Stimulated activated CD4-positive, alpha-beta T cell treated with anti-CD3 and anti-CD28 coated beads, Interleukin-2, amount 100 ng/mL, for 24 hours (primary cell): Measurements from ENCODE around the gene MAST4.

Experiments
- DNase-seq, 2 donors: peaks; one replicate each; pipeline ENCODE4 v3.0.0-alpha.2; 2020

The MAST4 gene

DNA sequence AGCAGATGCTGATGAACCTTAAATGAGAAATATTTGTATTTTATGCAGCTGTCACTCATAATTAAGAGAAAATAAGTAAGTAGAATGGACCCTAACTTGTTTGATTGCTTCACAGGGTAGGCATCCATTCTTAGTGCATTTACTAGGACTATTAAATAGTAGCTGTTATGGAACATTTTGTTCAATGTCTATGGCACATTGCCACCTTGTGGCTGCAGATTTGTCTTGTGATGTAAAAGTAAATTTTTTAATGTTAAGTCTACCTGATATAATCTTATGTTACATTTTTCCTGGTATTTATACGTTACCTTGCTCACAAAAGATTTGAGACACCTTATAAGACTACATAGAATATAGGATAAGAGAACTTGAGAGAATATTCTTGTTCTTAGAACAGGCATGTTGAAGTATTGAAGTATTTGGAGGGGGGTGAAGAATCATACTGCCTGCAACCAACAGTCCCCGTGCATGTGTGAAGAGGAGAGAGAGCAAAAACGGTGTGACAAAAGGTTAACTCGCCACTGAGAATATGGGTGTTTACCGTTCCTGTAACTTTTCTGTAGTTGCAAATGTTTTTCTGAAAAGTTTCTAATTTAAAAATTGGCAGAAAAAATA is 161.1 kb downstream of the MAST4 start:
- peak; percentile 21 to 34 for DNase-seq

DNA sequence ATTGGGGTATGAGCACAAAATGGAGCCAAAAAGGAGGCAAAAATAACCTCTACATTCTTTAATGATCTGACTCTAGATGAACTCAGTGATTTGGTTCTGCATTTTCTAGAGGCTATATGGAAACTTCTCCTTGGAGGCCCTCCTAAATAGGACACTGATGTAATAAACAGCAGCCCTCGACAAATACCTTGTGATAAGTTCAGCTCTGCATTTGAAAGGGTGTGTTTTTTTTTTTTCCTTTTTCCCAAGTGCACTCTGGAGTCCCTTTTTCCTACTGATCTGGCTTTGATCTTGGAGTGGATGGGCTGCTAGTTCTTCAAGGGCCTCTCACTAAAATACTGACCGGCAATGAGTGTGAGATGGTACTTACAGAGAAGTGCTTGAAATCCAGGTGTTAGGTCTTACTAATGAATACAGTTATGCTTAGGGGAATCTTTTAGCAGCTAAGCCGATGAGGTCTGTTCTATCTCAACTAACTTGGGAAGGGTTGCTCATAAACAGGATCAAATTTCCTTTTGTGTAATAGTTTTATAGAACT is 161.7 kb downstream of the MAST4 start:
- DNase-seq, result no peak

DNA sequence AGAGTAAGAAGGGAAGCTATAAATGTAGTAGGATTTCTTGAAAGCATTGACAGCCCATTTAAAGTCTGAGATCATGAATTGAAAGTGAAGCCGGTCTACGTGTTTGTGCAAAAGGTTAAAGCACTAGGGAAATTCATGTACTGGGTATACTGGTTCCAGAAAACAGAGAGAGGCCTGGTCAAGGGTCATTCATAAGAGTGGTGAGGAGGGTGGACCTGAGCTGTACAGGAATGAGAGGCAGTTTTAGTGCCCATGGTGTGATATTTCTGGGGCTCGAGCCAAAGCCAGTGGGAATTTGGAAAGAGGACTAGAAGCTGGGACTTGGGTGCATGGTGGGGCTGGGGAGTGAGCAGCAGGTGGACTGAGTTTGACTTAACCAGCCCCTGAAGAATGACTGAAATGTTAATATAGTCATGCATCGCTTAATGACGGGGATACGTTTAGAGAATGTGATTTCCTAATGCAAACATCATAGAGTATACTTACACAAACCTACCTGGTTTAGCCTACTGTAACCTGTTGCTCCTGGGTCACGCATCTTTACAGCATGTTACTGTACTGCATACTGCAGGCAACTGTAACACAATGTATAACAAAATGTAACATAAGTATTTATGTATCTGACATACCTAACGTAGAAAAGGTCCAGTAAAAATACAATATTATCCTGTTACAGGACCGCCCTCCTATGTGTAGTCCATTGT is 173.0 kb downstream of the MAST4 start:
- no peak for DNase-seq

GRCh38 chr5:66769839-66770617 is 173.8 kb downstream of the MAST4 start:
- DNase-seq, result no peak

DNA sequence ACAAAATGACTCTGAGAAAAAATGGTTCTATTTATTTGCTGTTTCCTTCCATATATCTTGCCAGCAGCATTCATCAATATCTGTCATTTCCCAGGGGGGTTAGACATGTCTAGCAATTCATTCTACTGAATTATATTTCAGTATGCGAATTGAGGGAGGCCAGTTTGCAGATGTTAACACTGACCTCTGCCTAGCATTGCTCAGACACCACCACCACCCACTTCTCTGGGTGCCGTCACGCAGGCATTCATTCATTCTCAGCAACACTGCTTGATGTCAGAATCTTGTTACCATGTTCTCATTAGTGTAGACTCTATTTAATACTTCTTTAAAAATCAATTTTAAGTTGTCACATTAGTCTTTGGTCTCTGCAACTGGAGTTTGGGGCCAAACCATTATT is 181.7 kb downstream of the MAST4 start:
- no peak for DNase-seq

GRCh38 chr5:66779528-66779927 is 183.3 kb downstream of the MAST4 start:
- no peak for DNase-seq

DNA sequence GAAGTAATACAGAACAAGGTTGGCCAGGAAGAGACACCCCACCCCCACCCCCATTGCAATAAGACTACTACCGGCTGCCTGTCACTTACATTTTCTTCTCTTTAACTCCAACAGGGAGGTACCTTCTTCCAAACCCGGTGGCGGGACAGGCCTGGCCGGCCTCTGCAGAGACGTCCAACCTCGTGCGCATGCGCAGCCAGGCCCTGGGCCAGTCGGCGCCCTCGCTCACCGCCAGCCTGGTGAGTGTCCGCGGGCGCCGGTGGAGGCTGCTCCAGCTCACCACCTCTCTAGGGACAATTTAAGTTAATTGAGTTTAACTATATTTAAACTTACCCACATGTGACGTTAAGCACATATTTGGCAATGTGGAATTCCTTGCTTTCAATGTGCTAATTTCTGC is 192.4 kb downstream of the MAST4 start:
- no peak for DNase-seq

DNA sequence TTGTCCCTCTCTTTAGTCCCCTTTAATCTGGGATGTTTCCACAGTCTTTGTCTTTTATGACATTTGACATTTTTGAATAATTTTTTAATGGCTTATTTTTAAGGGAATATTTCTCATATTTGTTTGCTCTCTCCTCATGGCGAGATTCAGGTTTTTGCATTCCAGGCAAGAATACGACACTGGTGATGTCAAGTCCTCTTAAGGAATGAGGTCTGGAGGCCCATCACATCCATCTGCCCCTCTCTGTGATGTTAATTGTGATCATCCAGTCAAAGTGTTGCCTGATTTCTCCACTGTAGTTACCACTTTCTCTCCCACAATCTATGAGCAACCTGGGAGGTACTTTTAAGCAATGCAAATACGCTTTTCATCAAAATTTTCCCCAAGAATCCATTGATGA is 193.2 kb downstream of the MAST4 start:
- DNase-seq, result no peak

GRCh38 chr5:66793049-66793448 is 196.9 kb downstream of the MAST4 start:
- no peak for DNase-seq

DNA sequence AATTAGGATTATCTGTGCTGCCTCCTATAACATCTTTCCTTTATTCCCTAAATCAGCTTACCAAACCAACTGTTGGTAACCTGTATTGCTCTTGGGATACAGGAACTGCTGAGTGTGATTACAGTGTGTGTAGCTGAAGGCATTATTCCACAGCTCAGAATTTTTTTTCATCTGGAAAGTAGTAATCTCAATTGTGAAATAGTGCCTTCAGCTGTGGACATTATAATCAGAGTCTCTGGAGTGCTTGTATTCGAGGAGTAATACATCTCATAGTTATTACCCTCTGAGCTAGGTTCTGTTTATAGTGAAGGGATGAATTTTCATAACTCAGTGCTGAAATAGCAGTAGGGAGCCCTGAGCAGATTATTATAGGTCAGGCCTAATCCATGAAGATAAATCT is 199.5 kb downstream of the MAST4 start:
- DNase-seq, result no peak

DNA sequence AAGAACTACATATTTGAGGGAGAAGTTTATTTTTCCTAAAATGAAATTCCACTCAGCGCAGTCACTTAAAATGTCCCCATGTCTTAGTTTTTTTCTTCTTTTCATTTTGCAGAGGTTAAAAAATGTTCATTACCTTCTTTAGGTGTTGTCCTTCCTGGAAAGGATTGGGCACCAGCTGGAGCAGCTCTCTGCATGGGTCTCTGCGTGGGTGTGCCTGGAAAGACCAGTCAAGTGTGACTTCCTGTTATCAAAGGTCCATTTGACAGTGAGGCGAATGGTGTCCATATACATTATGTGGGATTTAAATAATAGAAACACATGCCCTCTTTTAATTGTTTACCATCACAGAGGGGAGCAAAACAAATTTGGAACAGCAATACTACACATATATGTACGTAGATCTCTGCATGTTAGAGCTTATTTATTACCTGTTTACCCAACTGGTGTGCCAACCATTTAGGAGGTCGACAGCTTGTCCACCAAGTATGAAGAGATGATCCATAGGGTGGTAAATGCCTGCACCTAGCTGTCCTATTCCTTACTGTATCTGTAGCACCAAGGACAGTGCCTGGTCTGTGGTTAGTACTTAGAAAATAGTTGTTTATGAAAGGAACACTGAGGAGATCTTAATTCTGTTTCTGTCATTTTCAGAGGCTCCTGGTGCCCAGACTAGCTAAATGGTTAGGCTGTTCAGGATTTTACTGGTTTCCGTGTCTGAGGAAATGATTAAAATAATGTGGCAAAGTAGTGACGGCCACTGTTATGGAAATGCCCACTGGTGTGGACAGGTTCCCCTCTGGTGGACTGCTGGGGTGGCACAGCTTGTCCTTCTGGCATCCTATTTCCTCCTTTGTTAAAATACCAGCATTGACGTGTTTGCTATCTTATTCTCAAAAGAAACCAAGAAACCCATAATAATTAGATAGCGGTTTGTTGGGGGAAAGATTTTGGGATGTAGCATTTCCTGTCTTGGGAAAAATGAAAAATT is 200.4 kb downstream of the MAST4 start:
- DNase-seq, result no peak

GRCh38 chr5:66802941-66803340 is 206.7 kb downstream of the MAST4 start:
- DNase-seq, result no peak

DNA sequence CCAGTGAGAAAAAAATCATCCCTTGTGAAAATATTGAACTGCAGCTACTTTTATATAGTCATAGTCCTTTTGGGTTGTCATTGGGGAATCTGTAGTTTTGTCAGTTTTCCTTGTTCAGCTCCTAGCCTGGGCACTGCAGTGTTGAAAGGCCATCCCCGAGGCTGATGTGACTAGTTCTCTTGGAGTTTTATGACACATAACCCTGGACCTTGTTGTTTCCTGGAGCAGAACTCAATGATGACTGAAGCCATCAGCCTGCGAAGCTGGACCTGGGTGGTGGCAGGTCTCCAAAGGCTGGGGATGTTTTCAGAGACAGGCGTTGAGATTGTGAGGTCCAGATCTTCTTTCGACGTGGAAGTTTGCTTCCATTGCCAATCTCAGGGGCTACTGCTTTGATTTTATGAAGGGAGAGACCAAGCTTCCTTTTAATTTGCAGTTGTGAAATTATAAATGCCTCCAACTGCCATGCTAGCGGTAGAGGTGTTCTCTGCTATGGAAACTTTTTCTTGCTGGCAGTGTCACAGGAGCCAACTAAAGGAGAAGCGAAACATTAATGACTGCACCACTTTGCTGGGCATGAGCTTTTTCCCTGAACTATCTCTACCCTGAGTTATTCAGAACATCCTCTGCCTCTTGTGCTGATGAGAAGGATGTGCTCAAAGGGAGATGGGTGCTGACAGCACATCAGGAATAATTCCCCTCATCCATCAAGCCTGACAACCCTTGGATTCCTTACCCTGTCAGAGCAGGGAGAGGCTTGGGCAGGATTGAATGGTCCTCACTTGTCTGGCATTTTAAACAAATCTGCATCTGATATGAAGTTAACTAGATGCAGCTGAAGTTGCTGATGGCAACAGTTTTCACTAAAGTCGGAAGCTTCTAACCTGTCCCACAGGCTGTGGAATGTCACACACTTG is 209.6 kb downstream of the MAST4 start:
- DNase-seq, result no peak

DNA sequence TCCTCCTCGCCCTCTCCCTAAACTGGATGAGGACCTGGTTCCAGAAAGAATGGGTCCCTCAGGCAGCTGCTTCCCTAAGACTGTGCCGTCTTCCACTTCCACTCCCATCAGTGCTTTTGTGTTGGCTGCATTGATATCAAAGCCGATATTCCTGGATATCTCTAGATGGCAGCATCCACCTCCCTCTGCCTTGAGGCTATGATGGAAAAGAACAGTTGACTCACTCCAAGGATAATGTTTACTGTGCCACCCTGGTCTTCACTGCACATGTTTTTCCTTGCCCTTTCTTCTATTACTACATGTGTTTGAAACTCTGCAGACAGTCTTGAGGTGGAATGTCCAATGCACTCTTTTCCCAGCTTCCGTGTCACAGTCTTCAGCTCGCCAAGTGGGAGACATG is 211.6 kb downstream of the MAST4 start:
- no peak for DNase-seq

DNA sequence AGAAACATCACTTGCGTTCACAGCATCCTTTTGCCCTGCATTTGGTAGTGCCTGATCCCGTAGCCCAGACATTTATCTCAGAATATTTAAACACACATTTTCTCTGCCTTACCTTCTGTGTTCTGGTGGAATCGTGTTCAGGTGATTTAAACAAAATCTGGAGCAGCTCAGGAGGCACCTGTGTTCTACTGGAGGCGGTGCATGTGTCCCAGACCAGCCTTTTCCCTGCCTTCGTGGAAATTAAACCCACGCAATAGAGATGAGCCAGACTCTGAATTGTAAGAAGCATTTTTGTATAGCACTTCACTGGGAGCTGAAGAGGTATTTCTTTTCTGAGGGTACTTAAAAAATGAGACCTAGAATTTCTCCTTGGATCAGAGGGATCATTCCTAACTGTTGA is 212.5 kb downstream of the MAST4 start:
- DNase-seq, result no peak

DNA sequence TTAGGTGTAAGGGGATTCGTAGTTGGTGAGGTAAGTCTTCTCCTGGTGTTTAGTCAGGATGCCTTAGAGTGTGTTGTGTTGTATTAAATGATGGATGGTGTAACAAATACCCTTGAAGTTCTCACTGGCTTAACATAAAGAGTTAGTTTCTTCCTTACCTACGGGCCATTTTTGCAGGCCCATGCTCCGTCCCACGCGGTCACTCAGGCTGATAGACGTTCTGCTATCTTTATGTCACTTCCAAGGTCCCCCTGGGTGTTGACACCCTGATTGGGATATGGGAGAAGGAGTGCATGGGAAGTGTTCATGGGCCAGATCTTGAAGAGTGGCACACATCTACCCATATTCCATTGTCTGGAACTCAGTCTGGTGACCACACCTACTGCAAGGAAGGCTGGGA is 214.0 kb downstream of the MAST4 start:
- no peak for DNase-seq

GRCh38 chr5:66810848-66811261 is 214.7 kb downstream of the MAST4 start:
- no peak for DNase-seq

DNA sequence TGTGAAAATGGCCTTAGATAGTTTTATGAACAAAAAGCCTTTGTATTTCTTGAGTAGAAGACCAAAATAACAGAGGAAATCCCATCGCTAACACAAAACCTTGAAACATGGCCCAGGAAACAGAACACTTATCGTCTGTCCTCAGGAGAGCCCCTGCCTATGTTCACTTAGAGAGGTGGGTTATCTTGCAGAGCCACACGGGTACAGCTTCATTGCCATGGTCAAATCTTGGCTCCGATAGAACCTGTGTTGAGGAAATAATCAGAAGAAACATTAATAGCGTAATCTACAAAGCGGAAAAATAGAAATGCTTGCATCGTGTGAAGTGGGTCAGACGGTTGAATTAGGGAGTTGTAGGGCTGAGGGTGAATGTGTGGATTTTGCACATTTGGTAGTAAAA is 216.1 kb downstream of the MAST4 start:
- DNase-seq, result no peak

DNA sequence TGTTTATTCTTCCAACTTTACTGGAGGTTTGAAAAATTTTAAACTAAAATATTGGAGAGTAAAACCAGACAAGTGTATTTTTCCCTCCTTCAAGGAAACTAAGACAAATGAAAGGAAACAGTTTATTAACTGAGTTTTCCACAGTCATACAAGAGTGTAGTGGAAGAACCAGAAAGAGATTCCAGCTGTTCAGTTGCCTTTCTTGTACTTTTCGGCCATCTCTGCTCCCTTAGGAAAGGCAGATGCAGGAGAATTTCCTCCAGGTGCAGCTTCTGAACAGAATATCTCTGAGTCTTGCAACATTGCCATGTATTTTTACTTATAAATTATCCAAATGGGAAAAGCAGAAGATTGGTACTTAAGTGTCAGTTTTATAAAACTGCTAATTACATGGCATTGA is 217.1 kb downstream of the MAST4 start:
- DNase-seq, result no peak

DNA sequence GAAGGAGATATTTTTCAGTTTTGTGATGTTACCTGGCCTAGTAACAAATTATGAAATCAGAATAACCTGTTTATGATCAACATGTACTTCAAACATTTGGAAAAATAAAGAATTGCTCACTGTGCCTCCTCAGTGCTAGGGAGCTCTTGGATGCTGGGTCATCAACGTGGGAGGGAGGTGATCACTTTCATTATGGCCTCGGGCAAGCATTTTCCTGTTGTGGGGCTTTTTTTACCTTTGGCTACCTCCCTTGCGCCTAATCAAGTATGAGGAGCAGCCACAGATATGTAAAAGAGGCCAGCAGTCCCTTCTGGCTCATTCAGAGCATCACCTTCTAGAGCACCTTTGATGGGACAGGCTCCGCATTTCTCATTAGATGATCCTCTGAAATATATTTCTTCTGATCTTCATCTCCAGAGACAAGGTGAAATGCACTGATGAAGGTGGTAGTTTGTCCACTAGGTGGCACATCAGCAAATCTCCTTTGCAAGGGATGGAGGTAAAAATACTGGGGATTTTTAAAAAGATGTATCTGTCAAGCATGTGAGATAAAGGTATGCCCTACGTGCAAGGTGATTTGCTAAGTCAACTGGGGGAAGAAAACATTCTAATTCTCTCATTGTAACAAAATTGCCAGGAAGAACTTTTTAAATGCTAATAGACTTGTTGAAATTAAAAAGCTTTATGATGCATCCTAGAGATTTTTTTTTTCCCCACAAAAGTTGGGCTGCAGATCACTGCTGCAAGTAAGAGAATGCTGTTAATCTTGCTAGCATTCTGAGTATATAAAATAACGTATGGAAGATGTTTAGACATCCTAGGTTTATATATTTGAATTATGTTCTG is 218.2 kb downstream of the MAST4 start:
- peak; percentile 30 to 49 for DNase-seq
